ENCODE data around the gene PCDHGA3.

- TF ChIP-seq CTCF (IDR thresholded peaks at IDR 0.05) (no peak), POLR2A (IDR thresholded peaks at IDR 0.05) (no peak)
These were observed 45.3 kb upstream of the PCDHGA3 start for GRCh38 chr5:141298376-141298775.

Measured in Peyer's patch (tissue), 4 donors.